ENCODE measurements around the gene PPP1R13B. TPM values are rescaled to one million over a fixed set of nuclear protein-coding genes. Genes with fewer than 3 reads are reported as not detected.
"Not testable (repeated sequence)": the region's sequence is repeated elsewhere in the genome, so short reads cannot be mapped to it uniquely, and the experiment has no call there.

The PPP1R13B gene
- total RNA-seq, 4 donors from 2014 or later, result 10.7 to 48.3 (median 23.3) TPM

DNA sequence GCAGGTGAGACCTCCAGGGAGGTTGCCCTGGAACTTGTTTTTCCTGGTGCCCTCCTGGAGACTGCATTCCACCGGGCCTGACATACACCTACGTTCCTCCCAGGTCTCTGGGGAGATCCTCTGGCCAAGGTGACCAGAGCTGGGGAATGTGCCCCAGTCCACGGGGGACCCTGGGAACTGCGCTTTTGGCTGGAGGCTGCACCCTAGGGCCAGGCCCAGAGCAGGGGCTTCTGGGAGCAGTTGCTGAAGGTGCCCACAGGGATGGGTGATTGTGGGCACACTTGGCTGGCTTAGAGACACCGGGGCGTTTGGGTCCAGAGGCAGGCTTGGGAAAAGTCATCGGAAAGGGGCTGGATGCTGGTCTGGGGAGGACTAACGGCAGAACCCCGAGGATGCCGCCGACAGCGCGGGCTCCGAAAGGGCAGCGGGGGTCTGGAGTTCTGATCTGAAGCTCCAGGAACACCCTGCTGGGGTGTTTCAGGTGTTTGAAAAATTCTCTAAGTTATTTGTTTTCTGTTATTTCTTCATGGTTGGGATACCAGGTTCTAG, 44.4 kb upstream of the PPP1R13B start:
- Histone ChIP-seq H3K9me3 (no peaks in the 10 kb centered on the region), H3K27me3 (no peaks in the 10 kb centered on the region), H3K36me3 (no peaks in the 10 kb centered on the region), H3K27ac (no peak overlapping the region), H3K4me1 (peaks cover 0 to 31% (median 6%) of the 10 kb centered on the region in 4 donors), H3K4me3 (no peak overlapping the region)
- DNase-seq (ENCODE audit: low spot score in 2 of 2), result no peak
- 89 to 91% methylated on average over 15 of the region's 15 CpGs for WGBS, 2 donors
- TF ChIP-seq, protein P1, sequence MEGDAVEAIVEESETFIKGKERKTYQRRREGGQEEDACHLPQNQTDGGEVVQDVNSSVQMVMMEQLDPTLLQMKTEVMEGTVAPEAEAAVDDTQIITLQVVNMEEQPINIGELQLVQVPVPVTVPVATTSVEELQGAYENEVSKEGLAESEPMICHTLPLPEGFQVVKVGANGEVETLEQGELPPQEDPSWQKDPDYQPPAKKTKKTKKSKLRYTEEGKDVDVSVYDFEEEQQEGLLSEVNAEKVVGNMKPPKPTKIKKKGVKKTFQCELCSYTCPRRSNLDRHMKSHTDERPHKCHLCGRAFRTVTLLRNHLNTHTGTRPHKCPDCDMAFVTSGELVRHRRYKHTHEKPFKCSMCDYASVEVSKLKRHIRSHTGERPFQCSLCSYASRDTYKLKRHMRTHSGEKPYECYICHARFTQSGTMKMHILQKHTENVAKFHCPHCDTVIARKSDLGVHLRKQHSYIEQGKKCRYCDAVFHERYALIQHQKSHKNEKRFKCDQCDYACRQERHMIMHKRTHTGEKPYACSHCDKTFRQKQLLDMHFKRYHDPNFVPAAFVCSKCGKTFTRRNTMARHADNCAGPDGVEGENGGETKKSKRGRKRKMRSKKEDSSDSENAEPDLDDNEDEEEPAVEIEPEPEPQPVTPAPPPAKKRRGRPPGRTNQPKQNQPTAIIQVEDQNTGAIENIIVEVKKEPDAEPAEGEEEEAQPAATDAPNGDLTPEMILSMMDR (IDR thresholded peaks at IDR 0.05), result no peak
- TF ChIP-seq POLR2A (IDR thresholded peaks at IDR 0.05) (no peak), EP300 (IDR thresholded peaks at IDR 0.05) (no peak)

DNA sequence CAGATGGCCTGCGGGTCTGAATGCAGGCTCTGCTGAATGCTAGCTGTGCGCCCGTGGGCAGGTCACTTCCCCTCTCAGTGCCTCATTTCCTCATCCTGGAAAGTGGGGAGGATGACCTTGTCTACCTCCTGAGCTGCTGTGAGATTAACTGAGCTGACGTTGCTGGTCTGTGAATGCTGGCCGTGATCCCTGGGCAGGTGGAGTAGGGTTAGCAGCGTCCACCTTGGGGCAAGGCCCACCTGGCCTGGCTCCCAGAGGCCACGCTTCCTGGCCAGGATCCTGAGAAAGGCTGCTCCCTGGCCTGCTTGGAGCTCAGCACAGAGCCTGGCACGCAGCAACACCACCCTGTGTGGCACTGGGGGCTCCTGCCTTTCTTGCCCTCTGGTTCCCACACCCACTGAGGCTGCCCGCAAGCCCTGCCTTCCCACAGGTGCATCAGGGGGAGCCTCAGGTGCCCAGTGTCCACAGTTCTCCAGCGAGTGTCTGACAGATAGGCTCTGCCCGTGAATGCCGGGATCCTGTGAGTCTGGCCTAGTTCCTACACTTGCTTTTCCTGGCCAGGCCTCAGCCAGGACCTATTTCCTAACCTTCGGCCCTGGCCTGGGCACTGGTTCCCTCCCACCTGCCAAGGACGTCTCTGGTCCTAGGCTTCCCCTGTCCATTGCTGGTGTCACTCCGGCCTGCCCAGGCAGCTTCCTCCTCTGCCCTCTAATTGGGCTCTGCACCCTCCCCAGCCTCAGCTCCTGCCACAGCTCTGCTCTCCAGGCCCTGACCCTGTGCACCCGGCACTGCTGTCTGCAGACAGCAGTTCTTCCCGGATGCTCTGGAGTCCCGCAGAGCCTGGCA, 43.7 kb upstream of the PPP1R13B start:
- H3K9me3 ChIP-seq, result no peaks in the 10 kb centered on the region
- no peak for DNase-seq (ENCODE audit: low spot score in 2 of 2)
- WGBS, 2 donors, result 62 to 78% methylated on average over 14 of the region's 18 CpGs
- H3K27ac ChIP-seq, result peak overlapping the region in 1 of 4 donors; percentile 34
- H3K4me1 ChIP-seq, result peaks cover 0 to 33% (median 6%) of the 10 kb centered on the region in 4 donors
- no peaks in the 10 kb centered on the region for H3K36me3 ChIP-seq
- TF ChIP-seq POLR2A (IDR thresholded peaks at IDR 0.05) (no peak), EP300 (IDR thresholded peaks at IDR 0.05) (no peak)
- TF ChIP-seq, protein P1 (IDR thresholded peaks at IDR 0.05), result no peak
- no peaks in the 10 kb centered on the region for H3K27me3 ChIP-seq
- H3K4me3 ChIP-seq, result no peak overlapping the region

DNA sequence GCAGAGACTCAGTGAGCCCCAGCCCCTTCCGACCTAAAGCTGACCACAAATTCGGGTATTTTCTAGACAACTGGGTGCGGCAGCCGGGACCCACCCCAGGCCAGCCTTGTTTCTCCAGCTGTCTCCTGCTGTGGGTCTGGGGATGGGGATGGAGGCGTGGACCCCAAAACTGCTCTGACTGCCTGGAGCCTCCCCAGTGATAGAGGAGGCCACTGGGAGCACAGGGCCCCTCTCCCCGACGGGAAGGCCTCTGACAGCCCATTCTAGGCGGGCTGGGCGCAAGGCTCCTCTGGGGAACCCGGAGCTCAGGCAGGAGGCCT, 42.6 kb upstream of the PPP1R13B start:
- peaks cover 0 to 33% (median 6%) of the 10 kb centered on the region in 4 donors for H3K4me1 ChIP-seq
- TF ChIP-seq EP300 (IDR thresholded peaks at IDR 0.05), result no peak
- TF ChIP-seq, protein P1 (IDR thresholded peaks at IDR 0.05), result no peak
- TF ChIP-seq POLR2A (IDR thresholded peaks at IDR 0.05), result no peak
- no peak for DNase-seq (ENCODE audit: low spot score in 2 of 2)
- 43 to 64% methylated on average over 6 to 8 of the region's 10 CpGs for WGBS, 2 donors
- peak overlapping the region in 2 of 4 donors; percentile 40 to 45 for H3K27ac ChIP-seq
- H3K9me3 ChIP-seq, result no peaks in the 10 kb centered on the region
- H3K27me3 ChIP-seq, result no peaks in the 10 kb centered on the region
- no peaks in the 10 kb centered on the region for H3K36me3 ChIP-seq
- H3K4me3 ChIP-seq, result peak overlapping the region in 1 of 4 donors; percentile 2

DNA sequence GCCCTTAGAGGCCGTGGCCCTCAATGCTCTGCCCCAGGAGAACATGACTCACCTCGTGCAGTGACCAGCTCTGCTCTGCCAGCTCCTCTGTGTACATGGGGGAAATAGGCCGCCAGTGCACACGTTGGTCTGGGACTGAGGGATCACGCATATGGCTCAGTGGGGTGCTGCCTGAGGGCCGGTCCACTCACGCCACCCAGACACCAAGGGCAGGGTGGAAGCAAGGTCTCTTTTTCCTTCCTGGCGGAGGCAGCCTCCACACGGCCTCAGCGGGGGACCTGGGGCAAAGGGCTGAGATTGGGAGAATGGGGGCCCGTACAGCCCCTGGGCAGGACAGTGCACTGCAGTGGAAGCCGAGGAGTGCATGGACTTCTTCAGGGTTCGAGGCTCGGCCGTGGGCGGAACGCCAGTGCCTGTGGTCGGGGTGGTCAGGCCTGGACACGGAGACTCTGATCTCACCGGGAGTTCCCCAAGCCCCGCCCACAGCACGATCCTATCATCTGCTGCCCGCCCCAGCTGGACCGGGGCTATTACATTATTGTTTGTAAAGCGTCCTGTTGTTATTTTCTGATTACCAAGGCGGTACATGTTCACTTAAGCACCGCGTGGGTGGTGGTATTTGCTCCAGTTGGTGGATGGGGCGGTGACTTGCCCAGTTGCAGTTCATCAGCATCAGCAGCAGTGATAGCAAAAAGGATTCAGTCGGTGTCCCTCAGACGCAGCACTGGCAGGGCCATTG, 42.1 kb upstream of the PPP1R13B start:
- Histone ChIP-seq H3K27ac (peak overlapping the region in 2 of 4 donors; percentile 40 to 45), H3K36me3 (no peaks in the 10 kb centered on the region), H3K9me3 (no peaks in the 10 kb centered on the region), H3K27me3 (no peaks in the 10 kb centered on the region), H3K4me3 (peak overlapping the region in 1 of 4 donors; percentile 2), H3K4me1 (peaks cover 0 to 33% (median 6%) of the 10 kb centered on the region in 4 donors)
- DNase-seq (ENCODE audit: low spot score in 2 of 2), result no peak
- 20 to 44% methylated on average over 15 to 29 of the region's 31 CpGs for WGBS, 2 donors
- TF ChIP-seq EP300 (IDR thresholded peaks at IDR 0.05) (no peak), POLR2A (IDR thresholded peaks at IDR 0.05) (no peak)
- TF ChIP-seq, protein P1 (IDR thresholded peaks at IDR 0.05), result no peak

DNA sequence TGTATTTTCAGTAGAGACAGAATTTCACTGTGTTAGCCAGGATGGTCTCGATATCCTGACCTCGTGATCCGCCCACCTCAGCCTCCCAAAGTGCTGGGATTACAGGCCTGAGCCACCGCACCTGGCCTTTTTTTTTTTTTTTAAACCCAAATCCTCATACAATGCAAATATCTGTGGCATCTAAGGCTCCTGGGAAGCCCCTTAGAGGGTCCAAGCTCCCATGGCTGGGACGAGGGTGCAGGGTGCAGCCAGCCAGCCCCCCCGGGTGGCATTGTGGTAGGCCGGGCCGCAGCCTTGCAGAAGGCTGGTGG, 41.6 kb upstream of the PPP1R13B start:
- not testable (repeated sequence) for H3K36me3 ChIP-seq; H3K27me3 ChIP-seq; H3K27ac ChIP-seq; H3K4me3 ChIP-seq; DNase-seq (ENCODE audit: low spot score in 2 of 2); H3K9me3 ChIP-seq
- WGBS, 2 donors, result 88 to 99% methylated on average over 8 of the region's 8 CpGs
- H3K4me1 ChIP-seq, result peaks cover 0 to 33% (median 6%) of the 10 kb centered on the region in 4 donors
